Measurements from ENCODE around the gene PACRG.

DNA sequence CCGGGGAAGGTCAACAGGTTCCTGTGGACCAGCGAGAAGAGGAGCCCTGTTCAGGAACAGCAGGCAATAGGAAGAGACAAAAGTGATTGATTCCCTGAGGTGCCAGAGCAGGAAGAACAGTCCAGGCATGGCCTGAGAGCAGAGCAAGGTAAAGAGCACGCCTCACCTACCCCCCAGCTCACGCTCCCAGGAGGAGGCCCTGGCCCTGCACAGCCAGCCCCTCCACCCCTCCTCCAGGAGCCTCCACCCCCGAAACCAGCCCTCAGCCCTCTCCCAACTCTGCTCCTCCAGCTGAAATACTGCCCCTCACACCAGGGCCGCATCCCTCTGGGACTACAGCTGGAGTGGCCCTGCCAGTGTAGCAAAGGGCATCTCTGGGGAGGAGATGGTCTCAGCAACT, 504.9 kb downstream of the PACRG start:
- TF ChIP-seq NR1H2 (CRISPR knock-in tag; IDR thresholded peaks at IDR 0.05; ENCODE audit: borderline replicate concordance, low read depth), result no peak
- TF ChIP-seq PHF8 (CRISPR knock-in tag; IDR thresholded peaks at IDR 0.05), result no peak
- no peak for TF ChIP-seq POLR2AphosphoS5 (IDR thresholded peaks at IDR 0.05; ENCODE audit: low read depth, low read length)
- TF ChIP-seq, protein P1, sequence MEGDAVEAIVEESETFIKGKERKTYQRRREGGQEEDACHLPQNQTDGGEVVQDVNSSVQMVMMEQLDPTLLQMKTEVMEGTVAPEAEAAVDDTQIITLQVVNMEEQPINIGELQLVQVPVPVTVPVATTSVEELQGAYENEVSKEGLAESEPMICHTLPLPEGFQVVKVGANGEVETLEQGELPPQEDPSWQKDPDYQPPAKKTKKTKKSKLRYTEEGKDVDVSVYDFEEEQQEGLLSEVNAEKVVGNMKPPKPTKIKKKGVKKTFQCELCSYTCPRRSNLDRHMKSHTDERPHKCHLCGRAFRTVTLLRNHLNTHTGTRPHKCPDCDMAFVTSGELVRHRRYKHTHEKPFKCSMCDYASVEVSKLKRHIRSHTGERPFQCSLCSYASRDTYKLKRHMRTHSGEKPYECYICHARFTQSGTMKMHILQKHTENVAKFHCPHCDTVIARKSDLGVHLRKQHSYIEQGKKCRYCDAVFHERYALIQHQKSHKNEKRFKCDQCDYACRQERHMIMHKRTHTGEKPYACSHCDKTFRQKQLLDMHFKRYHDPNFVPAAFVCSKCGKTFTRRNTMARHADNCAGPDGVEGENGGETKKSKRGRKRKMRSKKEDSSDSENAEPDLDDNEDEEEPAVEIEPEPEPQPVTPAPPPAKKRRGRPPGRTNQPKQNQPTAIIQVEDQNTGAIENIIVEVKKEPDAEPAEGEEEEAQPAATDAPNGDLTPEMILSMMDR (CRISPR knock-in tag; IDR thresholded peaks at IDR 0.05), result no peak
- TF ChIP-seq TERF1 (CRISPR knock-in tag; IDR thresholded peaks at IDR 0.05), result no peak
- TF ChIP-seq POLR2AphosphoS2 (IDR thresholded peaks at IDR 0.05; ENCODE audit: low read depth, low read length), result no peak
- no peak for TF ChIP-seq TMF1 (CRISPR knock-in tag; IDR thresholded peaks at IDR 0.05; ENCODE audit: low read depth)
- TF ChIP-seq NCOA2 (CRISPR knock-in tag; IDR thresholded peaks at IDR 0.05), result no peak
- TF ChIP-seq AFF4 (CRISPR knock-in tag; IDR thresholded peaks at IDR 0.05), result no peak
- no peak for TF ChIP-seq POLR2A (IDR thresholded peaks at IDR 0.05; ENCODE audit: insufficient read depth in 1 of 2, low read depth in 2 of 2, low read length in 2 of 2)
